Occipital lobe (tissue), 2 donors: Measurements from ENCODE around the gene VTCN1. TPM values are rescaled to one million over a fixed set of nuclear protein-coding genes. Genes with fewer than 3 reads are reported as not detected.
"Not testable (repeated sequence)": the region's sequence is repeated elsewhere in the genome, so short reads cannot be mapped to it uniquely, and the experiment has no call there.

Source experiments
- DNase-seq: peaks from one replicate; lab custom pipeline; 2025; lab: John Stamatoyannopoulos, UW
- total RNA-seq: library from RNA; depleted of rRNA; stranded (reverse); fragments of >200 nt; gene quantifications from one replicate; pipeline ENCODE4 v1.2.3, GENCODE V29; 2014

Gene VTCN1, protein sequence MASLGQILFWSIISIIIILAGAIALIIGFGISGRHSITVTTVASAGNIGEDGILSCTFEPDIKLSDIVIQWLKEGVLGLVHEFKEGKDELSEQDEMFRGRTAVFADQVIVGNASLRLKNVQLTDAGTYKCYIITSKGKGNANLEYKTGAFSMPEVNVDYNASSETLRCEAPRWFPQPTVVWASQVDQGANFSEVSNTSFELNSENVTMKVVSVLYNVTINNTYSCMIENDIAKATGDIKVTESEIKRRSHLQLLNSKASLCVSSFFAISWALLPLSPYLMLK
- total RNA-seq: 0.47 TPM

DNA sequence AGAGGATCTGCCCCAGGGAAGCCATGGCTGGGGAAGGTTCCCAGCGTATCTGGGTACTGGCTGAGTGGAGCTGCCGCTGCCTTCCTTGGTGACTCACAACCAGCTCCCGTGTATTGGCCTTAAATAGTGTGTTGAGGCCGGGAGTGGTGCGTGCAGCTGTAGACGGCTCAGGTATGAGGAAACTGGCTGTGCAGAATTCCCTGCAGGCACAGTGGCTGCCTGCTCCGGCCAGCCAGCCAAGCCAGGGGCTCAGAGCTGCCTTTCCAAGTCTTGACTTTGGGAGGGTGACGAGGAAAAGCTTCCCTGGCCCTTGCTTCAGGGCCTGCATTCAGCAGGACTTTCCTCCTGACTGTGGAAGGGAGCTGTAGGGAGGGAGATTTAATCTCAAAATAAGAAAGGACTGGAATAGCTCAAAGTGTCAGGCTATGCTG is at the start of gene VTCN1:
TSS of gene VTCN1 (minus strand) at position 97 of the 431 bp plus-strand sequence. CDS start at position 25, 72 bp downstream.
- no peak for DNase-seq

DNA sequence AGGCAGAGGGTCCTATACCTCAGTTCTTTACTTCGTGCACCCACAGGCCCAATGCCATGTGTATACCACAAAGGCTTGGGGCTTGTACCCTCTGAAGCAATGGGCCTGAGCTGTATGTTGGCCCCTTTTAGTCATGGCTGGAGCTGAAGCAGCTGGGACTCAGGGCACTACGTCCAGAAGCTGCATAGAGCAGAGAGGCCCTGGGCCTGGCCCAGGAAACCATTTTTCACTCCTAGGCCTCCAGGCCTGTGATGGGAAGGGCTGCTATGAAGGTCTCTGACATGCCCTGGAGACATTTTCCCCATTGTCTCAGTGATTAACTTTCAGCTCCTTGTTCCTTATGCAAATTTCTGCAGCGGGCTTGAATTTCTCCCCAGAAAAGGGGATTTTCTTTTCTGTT is 48.1 kb upstream of the VTCN1 start:
- DNase-seq: no peak

DNA sequence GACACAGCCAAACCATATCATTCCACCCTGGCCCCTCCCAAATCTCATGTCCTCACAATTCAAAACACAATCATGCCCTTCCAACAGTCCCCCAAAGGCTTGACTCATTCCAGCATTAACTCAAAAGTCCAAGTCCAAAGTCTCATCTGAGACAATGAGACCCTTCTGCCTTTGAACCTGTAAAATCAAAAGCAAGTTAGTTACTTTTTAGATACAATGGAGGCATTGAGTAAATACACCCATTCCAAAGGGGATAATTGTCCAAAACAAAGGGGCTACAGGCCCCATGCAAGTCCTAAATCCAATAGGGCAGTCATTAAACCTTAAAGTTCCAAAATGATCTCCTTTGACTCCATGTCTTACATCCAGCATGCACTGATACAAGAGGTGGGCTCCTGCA is 47.3 kb upstream of the VTCN1 start:
- not testable (repeated sequence) for DNase-seq

DNA sequence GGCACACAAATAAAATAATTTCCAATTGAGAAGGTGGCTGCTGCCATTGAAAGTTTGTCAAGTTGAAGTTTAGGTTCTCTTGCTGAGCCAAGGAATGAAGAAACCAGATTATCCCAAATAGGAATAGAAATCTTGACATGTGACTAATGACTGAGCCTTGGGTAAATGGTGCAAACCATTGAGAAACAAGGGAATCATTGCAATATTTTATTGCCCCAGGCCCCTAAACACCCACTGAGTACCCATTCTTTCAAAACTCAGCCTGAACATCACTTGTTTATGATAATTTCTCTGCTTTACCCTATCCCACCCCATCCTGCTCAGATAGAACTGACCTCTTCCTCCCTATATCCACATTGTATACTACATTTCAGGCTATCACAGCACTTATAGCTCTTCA is 46.6 kb upstream of the VTCN1 start:
- DNase-seq: no peak

DNA sequence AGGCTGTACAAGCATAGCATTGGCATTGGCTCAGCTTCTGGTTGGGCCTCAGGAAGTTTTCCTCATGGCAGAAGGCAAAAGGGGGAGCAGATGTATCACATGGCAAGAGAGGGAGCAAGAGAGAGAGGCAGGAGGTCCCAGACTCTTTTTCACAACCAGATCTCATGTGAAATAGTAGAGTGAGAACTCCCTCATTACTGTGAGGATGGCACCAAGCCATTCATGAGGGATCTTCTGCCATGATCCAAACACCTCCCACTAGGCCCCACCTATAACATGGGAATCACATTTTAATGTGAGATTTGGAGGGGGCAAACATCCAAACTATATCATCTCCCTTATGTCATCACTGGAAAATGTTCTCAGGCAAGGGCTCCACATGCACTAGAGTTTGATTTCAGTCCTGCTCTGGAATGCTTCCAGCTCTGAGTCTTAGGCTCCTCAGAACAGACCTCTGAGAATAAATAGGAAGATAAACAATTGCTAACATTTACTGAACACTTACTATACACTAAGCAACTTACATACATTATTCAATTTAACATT is 39.4 kb upstream of the VTCN1 start:
- no peak for DNase-seq

DNA sequence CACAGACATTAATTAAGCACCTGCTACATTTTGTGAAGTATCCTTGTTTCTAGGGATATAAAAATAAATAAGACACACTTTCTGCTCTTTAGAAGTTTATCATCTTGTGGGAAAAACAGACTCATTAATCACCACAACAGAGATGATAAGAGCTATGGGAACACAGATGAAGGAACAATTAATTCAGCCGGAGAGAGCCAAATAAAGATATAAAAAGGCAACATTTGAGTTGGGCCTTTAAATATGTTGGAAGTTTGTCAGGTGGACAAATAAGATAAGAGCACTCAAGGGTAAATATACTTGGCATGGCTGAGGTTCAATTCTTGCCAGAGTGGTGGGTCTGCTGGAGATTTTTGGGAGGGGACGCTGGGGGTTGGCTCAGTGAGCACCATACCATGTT is 34.2 kb upstream of the VTCN1 start:
- DNase-seq: no peak

DNA sequence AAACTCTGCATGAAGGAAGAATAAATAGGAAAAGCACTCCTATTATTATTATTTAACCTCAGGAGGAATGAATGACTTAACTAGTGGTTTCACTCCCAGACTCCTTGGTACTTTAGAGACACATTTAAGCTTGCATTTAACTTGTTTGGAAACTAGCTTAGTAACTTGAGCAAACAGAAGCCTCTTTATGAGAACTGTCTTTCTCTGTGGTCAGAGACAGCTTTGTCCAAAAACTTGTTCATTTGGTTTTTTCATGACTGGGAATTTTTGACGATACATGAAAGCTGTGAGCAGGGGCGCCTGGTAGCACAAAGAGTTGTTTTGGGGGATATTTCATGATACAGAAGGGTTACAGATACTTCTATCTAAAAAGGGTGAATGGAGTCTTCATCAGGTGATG is 33.6 kb upstream of the VTCN1 start:
- DNase-seq: no peak

DNA sequence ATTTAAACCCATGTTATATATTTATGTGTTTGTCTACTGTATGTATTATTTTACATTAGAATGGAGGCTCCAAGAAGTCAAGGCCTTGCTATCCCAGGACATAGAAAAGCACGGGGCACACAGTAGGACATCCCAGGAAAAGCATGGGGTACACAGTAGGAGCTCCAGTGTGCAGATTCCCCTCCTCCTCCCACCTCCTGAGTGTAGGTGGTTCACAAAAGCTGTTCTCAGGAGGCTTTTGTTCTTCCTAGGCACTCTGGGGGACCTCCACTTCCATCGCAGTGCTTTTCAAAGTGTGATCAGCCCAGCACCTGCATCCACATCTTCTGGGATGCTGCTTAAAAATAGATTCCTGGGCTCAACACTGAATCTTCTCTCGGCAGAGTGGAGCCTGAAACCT is 30.8 kb upstream of the VTCN1 start:
- no peak for DNase-seq

DNA sequence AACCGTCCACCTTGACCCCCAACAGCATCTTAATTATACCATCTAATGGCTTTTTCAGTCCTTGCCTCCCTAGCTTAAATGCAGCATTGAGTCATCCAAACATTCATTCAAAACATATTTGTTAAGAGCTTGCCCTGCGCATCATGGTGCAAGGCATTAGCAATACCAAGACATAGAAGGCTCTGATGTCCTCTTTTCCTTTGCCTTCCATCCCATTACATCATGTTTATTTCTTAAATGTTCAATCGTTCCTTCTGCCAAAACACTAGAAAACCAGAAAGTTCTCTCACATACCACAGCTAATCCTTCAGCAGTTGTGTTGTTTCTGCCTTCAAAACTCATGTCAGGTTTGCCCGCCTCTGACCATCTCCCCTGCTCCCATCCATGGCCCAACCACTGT is 29.8 kb upstream of the VTCN1 start:
- DNase-seq: no peak

DNA sequence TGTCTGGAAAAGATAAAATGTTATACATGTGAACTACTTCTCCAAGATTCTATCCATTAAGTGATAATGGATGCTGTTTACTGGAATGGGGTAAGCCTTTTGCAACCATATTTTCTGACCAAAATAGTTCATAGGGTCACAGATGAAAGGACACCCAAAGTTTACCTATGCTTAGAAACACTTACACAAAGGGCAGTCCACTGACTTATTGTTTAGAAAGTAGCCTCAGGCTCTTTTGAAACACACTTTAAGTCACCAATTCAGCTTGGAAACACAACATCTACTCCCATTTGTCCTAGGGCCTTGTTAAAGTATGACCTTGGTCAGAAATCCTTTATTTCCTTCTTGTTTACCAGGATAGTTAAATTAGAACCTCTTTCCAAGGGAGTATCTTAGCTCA is 28.7 kb upstream of the VTCN1 start:
- no peak for DNase-seq

DNA sequence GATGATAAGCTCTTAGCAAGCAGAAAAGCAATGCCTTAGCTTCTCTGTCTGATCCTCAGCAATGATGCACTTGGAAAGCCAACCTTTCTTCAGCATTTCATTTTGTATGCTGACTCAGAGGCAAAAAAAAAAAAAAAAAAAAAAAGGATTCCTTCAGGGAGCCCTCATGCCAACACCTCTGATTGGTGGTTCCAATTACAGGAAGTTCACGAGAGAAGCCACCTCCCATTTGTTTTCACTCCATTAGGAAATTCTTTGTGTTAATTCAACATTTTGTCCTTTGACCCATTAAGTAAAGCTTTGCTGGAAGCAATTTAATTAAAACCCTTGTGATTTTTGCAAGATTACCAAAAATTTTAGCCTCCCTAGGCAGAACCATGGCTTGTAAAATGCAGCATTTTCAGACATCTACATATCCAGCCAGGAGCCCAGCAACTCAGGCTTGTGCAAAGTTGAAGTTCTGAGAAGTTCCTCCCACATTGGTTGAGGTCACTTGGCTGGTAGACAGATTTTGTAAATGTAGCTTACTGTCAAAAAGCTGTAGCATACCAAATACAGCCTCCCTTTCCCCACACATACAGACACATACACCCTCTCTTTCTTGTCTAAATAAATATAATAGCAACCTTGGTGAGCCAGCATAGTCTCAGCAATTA is 27.1 kb upstream of the VTCN1 start:
- no peak for DNase-seq

DNA sequence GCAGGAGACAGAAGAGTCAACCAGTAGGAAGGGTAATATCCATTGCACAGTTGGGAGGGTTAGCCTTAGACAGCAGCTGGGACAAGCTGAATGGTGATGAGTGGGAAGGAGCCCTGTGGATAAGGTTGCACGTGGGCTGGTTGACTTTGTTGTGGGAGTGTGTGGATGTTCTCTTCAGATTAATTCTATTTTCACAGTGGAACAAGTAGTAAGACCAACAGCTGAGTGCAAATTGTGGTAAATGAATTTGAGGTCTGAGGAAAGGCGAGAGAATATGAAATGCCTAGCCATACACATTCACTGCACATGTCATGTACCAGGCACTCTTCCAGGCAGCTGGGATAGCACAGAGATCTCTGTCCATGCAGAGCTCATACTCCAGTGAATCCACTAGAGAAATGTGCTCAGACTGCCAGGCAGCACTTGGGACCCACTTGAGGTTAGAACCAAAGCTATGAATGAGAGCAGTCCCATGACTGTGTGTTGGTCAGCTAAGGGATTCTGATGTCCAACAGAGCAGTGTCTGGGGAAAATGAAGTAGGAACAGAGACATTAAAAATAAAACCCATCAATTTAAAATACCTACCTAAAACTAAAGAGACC is 25.2 kb upstream of the VTCN1 start:
- DNase-seq: no peak

DNA sequence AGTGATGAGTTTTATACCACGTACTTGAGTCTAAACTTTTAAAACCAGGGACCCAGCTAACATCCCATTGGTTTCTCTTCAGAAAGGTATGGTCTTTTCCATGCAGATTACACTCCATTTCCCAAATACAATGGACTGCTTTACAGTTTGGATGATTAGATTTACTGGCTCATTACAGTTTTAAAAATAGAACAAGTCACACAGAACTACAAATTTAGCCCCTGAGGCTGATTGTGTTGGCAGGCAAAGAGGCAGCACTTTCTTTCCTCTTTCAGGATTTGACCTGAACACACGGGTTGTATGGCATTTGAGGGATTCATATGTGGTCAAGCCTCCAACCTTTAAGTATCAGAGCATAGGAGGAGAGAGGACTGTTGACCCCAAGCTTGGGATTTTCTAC is 21.8 kb upstream of the VTCN1 start:
- no peak for DNase-seq

DNA sequence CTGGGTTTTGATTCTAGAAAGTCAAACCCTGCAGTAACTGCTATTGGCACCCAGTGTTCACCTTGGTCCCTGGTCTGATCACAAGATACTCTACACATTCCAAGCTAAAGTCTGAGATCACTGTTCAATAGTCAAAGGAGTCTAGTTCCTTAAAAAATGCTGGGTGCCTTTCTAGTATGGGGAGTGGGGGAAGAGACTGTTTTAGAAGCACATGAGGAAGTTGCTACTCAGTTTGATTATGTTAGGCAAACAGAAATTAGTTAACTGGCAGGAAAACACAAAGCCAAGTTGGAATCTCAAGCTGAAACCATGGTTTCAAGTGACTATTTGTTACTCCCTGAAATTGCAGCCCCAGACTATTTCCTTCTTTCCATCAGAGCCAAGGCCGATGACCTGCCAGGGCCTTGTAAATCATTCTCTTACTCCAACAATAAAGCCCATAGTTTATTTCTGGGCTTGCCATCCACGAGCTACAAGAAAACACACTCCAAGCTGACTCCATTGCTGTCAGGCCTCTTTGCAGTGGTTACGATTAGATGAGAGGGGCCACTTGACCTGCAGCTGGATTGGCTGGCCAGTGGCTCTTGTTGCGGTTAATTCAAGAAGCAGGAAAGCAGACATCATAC is 21.1 kb upstream of the VTCN1 start:
- DNase-seq: no peak

DNA sequence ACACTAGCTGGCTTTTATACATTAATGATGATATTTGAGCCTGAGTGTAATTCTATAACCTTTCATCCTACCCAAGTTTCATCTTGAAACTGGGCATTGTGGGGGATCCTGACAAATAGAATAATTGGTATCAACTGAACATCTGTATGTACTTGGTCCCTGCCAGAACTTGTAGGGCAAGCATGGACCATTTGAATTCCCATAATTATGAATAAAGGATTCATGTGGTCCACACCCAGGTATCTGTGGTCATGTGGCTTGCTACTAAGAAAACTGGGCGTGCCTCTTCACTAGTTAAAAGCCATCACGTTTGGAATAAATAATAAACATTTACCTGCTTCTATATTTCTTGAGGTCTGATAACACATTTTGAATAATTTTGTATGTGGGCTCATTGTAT is 20.6 kb upstream of the VTCN1 start:
- DNase-seq: no peak

DNA sequence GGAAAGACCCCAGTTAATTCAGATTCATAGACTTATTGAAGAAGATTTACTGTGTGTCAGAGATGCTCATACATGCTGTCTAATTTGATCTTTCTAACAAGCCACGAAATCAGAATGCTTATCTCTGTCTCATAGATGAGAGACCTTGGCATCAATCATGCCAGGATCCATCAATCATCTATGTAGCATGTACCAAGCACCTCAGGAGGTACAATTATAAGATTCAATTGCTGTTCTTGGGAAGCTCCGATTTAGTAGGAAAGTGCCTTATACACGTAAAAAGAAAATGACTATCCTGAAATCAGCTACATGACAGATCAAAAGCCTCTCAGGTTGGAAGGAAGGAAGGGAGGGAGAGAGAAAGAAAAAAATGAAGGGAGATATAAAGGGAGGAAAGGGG is 18.5 kb upstream of the VTCN1 start:
- DNase-seq: no peak

DNA sequence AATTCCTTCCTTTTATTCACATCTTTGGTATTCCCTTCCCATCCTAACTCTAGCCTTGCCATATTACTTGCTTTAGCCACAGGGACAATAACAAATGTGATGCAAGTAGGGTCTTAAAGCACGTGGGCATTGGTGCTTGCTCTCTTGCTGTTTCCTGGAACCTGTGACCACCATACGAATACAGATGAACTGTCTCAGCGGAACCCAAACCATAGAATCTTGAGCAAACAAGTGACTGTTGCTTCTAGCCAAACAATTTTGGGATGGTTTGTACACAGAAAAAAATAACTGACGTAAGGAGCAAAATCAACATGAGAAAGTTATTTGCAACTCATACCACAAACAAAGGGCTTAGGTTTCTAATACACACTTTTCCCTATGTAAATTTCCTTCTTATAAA is 15.2 kb upstream of the VTCN1 start:
- DNase-seq: no peak

DNA sequence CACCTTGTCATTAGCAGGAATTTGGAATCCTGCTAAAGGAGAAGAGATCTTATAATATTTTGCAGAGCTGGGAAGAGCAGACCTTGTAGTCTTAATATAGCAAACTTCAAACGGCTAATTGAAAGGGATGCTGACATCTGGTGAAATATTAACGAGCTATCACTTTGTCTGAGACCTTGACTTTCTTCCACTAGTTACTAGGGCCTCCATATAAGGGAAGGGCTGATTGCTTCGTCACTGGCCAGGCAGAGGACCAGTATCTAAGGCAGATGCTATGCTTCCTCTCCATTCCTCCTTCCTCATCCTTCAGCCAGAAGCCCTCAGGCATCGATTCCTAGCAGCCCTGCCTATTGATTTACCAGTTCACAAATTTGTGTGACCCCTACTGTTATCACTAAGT is 6.0 kb upstream of the VTCN1 start:
- DNase-seq: no peak

DNA sequence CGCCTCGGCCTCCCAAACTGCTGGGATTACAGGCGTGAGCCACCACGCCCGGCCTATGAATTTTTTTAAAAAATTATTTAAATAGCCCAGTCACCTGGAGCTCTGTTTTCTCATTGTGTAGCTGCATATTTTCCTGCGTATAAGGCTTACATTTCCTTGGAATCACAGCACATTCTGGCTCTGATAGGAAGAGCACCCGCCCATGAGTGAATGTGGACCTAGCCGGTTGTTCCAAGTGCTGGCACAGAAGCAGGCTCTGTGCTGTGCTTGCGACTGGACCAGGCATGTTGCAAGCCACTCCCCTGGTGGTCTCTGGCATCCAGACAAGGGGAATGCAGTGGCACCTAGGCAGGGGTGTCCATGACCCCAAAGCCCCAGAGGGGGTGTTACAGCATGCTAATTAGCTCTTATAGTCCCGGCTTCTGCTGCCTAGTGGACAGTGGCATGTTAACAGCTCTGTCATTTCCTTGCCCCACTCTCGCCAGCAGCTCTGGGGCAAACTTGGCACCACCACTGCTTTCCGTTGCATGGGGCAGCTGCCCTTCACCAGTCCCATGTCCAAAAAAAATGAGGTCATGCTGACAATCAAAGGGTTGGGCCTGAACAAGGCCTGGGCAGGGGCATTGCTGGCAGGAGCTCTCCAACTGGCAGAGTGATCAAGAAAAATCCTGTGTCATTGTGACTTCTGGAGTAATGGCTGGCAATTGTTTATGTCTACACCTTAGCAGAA is 5.2 kb upstream of the VTCN1 start:
- DNase-seq: no peak

DNA sequence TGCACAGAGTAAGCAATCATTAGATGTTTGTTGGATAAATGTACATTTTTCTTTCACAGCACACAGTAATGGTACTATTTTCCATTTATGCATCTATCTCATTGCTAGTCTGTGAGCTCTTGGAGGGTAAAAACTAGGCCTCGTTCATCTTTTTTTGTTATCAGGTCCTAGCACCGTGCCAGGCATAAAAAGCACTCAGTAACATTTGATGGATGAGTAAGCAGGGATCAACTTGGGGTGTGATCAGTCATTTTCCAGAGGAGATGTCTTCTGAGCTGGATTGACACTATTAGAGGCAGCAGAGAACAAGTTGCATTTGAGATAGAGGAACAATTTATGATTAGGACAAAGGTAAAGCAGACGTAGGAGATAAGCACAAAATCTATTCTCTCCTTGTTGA is 4.3 kb upstream of the VTCN1 start:
- DNase-seq: no peak

DNA sequence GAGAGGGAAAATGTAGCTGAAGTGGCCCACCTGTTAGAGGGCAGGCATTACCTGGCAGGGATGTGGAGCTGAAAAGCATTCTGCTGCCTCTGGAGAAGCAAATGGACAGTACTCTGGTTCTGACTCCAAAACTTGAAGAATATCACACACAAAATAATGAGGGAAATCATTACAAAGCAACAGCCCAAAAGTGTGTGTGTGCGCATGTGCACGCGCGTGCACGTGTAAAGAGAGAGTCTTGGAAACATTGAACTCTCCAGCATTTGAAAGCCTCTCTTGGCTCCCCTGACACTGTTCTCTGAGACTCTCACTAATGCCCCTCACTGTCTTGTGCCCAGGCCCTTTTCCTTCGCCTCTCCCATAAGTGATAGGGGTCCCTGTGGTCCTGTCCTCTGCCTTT is 2.3 kb upstream of the VTCN1 start:
- no peak for DNase-seq

DNA sequence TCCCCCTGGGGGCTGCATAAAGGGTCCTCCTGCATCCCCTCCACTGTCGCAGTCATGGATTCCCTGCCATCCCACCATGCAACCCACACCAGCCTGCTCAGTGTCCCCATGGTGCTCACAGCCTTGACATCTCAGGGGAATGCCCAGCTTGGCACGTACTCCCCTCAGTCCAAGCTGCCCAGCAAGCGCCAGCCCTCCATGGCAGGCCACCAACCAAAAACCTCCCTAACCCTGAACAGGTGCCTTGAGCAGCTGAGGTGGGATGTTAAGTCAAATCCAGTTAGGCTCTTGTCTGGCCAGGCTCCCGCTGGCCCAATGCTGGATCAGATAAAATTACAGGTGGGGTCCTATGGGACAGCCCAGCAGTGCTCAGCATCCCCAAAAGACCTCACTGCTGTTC is 341 bp downstream of the VTCN1 start:
- DNase-seq: no peak
